Measurements from ENCODE around the gene CAMKV.

- TF ChIP-seq EZH2 (optimal IDR thresholded peaks at IDR 0.05; ENCODE audit: low read depth, low read length) (no peak), CTCF (IDR thresholded peaks at IDR 0.05; ENCODE audit: low read length) (peak; percentile 53)
These were observed 36.5 kb upstream of the CAMKV start for GRCh38 chr3:49906073-49906743.

Data from MM.1S (cell line).